ENCODE results near the gene CRYBG1. TPM values are rescaled to one million over a fixed set of nuclear protein-coding genes. Genes with fewer than 3 reads are reported as not detected.

The CRYBG1 gene
- total RNA-seq, 1 donor = 105 TPM

DNA sequence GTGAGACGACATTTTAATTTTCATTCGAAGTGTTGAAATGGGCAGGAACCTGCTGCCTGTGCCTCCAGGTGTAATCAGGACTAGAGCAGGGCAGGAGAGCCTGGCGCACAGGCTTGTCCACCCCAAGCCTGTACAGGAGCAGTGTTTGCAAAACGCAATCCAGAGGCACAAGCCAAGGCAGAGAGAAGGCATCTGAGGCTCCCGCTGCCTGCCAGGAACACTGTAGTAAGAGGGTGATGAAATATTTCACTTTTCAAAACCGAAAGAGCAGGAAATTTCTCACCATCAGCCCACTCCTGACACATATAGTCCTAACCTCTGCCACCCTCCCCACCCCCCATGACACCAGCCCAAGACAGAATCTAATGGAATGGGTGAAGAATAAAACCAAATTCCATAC lies 136.3 kb downstream of the CRYBG1 start:
- TF ChIP-seq, protein P1, sequence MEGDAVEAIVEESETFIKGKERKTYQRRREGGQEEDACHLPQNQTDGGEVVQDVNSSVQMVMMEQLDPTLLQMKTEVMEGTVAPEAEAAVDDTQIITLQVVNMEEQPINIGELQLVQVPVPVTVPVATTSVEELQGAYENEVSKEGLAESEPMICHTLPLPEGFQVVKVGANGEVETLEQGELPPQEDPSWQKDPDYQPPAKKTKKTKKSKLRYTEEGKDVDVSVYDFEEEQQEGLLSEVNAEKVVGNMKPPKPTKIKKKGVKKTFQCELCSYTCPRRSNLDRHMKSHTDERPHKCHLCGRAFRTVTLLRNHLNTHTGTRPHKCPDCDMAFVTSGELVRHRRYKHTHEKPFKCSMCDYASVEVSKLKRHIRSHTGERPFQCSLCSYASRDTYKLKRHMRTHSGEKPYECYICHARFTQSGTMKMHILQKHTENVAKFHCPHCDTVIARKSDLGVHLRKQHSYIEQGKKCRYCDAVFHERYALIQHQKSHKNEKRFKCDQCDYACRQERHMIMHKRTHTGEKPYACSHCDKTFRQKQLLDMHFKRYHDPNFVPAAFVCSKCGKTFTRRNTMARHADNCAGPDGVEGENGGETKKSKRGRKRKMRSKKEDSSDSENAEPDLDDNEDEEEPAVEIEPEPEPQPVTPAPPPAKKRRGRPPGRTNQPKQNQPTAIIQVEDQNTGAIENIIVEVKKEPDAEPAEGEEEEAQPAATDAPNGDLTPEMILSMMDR (IDR thresholded peaks at IDR 0.05; ENCODE audit: insufficient read depth, low read length) = no peak
- peak; percentile 57 for DNase-seq (ENCODE audit: low read depth)
- H3K4me3 ChIP-seq (ENCODE audit: low read depth, low read length) = no peak overlapping the region

DNA sequence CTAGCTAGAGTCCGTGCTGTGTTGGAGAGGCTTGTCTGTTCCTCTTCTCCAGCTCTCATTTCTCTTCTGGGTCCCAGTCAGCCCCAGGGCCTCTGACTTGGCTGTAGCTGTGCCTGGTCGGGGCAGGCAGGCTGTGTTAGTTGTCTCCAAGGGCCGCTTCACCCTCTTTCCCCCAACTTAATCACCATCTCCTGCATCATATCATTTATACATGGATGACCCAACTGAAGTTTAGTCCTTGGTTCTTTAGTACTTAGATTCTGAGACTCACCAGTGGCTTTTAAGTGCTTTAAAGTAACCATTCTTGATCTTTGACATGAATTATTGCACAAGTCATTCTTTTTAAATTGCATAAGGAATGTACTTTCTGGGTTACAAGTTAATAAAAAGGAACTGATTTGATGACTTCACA lies 141.4 kb downstream of the CRYBG1 start:
- TF ChIP-seq, protein P1 (IDR thresholded peaks at IDR 0.05; ENCODE audit: insufficient read depth, low read length) = no peak
- no peak overlapping the region for H3K4me3 ChIP-seq (ENCODE audit: low read depth, low read length)
- DNase-seq (ENCODE audit: low read depth) = no peak

DNA sequence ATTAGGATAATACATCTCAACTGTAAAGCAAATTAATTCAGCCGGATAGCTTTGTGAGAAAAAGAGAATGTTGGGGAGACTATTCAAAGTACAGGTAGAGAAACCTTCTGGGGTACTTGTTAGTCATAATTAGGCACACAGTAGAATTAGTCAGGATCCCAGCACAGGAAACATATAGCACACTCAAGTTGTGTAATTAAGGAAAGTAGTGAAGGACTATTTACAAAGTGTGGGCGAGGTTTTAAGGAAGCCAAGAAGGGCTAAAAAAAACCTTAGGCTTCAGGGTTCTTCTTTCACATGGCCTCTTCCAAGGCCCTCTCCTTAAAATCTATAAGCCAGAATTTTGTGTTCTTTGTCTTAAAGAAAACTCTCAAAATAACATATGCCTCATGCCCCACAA lies 142.0 kb downstream of the CRYBG1 start:
- TF ChIP-seq, protein P1 (IDR thresholded peaks at IDR 0.05; ENCODE audit: insufficient read depth, low read length) = no peak
- no peak overlapping the region for H3K4me3 ChIP-seq (ENCODE audit: low read depth, low read length)
- no peak for DNase-seq (ENCODE audit: low read depth)

DNA sequence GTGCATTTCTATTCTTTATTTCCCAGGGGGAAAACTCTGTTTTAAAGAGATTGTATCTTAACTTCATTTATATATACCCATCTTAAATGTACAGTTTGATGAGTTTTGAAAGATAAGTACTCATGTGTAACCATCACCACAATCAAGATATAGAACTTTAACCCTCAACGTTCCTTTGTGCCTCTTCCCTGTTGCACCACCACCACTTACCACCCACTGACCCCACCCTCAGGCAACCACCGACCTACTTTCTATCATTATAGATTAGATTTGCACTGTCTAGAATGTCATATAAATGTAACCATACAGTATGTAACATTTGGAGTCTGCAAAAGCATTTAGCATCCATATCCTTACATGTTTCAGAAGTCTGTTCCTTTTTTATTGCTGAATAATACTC lies 147.8 kb downstream of the CRYBG1 start:
- DNase-seq (ENCODE audit: low read depth) = no peak
- no peak overlapping the region for H3K4me3 ChIP-seq (ENCODE audit: low read depth, low read length)
- TF ChIP-seq, protein P1 (IDR thresholded peaks at IDR 0.05; ENCODE audit: insufficient read depth, low read length) = no peak

DNA sequence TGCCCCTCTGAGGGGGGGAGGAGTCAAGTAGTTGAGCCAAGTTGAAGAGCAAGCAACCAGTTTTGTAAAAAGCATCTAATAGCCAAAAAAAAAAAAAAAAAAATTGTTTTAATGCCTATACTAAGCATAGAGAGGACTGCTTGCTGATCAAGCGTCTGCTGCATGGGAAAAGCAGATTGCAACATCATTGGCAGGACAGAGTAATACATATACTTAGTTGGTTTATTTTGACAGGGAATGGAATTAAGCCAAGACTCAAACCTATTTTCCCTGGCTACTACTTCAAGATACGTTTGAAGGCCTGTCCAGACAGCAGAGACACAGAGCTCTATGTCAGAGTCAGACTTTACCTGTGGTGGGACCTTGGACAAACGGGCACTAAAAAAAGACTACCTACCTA lies 148.3 kb downstream of the CRYBG1 start:
- DNase-seq (ENCODE audit: low read depth) = peak; percentile 74
- TF ChIP-seq, protein P1 (IDR thresholded peaks at IDR 0.05; ENCODE audit: insufficient read depth, low read length) = no peak
- no peak overlapping the region for H3K4me3 ChIP-seq (ENCODE audit: low read depth, low read length)

DNA sequence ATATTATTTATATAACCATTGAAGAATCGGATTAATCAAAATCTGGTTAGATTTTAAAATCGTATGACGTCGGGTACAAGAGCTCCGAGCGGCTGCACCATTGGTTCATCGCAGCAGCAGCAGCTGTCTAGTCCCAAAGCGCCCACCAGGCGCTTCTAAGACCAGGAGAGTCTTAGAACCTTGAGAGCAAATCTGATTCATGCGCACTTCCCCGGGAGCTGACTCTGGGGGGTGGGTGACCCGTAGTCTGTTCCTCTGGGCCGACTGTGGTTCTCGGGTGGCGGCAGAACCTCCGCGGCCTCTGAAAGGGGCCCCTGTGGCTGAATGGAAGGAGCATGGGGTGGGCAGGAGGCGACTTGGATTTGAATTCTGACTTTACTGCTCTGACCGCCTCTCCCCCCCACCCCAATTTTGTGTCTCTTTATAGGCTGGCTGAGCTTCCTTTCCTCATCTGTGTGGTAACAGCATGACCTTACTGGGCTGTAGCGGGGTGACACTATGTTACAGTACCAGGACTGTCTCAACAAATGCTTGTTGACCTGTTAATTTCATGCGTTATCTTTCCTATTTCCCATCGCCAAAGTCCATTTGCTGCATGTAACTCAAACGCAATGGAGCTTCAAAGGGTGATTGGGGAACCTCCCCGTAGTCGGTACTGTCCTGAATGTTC lies 149.0 kb downstream of the CRYBG1 start:
- peak overlapping the region; percentile 64 for H3K4me3 ChIP-seq (ENCODE audit: low read depth, low read length)
- no peak for DNase-seq (ENCODE audit: low read depth)

More for the DNA sequence above, 149.0 kb downstream of the CRYBG1 start:
- TF ChIP-seq, protein P1 (IDR thresholded peaks at IDR 0.05; ENCODE audit: insufficient read depth, low read length) = peak; percentile 12

All from fibroblast of the aortic adventitia (primary cell).